ENCODE data around the gene RSL24D1. TPM values are rescaled to one million over a fixed set of nuclear protein-coding genes. Genes with fewer than 3 reads are reported as not detected.

Gene RSL24D1
- total RNA-seq (2022; extraction: Qiagen RNA extraction), result 89.0 to 108 TPM (median 94.1 TPM) in 5 replicates

GRCh38 chr15:55196458-55197361, at the start of gene RSL24D1:
Gene RSL24D1 (minus strand): TSS chr15:55196941. CDS start chr15:55196890, 51 bp downstream.

Other genes with a start within 250 kb of the RSL24D1 start
- gene RAB27A, start 92.9 kb upstream of the RSL24D1 start, total RNA-seq (2022; extraction: Qiagen RNA extraction), result 9.5 to 12.4 TPM (median 11.9 TPM) in 5 replicates
- 23.8 to 35.1 TPM (median 27.0 TPM) in 5 replicates for gene PIGBOS1, start 122.2 kb upstream of the RSL24D1 start, total RNA-seq (2022; extraction: Qiagen RNA extraction)
- 10.6 to 15.3 TPM (median 13.3 TPM) in 5 replicates for gene PIGB, start 122.3 kb upstream of the RSL24D1 start, total RNA-seq (2022; extraction: Qiagen RNA extraction)
- 33.3 to 40.2 TPM (median 38.0 TPM) in 5 replicates for gene CCPG1, start 211.4 kb upstream of the RSL24D1 start, total RNA-seq (2022; extraction: Qiagen RNA extraction)
- 3.9 to 5.0 TPM (median 4.2 TPM) in 5 replicates for gene PIERCE2, start 211.6 kb upstream of the RSL24D1 start, total RNA-seq (2022; extraction: Qiagen RNA extraction)